ENCODE data around the gene ELOVL6.

- no peak for TF ChIP-seq CTCF (IDR thresholded peaks at IDR 0.05)
- TF ChIP-seq POLR2A (IDR thresholded peaks at IDR 0.05): no peak
Observed at GRCh38 chr4:110202024-110202423, 3.6 kb upstream of the ELOVL6 start.

Measured in testis (tissue), 2 donors.